ENCODE results near the gene PHLDA3. TPM values are rescaled to one million over a fixed set of nuclear protein-coding genes. Genes with fewer than 3 reads are reported as not detected.

The PHLDA3 gene
- total and polyA plus RNA-seq, 2 donors from 2014 or later, result 25.6 to 27.3 TPM

DNA sequence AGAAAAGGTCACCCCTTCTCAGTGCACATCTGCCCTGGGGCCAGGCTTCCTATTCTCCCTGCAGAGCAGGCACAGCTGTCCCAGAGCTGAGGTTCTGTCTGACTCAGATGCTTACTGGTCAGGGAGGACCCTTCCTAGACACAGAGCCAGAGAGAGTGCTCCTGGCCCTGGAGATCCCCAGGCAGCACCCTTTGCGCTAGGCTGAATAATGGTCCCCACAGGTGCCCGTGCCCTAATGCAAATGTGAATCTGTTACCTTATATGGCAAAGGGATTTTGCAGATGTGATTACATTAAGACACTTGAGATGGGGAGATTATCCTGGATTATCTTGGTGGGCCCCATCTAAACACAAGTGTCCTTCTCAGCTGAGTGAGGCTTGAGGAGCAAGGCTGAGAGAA lies 44.8 kb downstream of the PHLDA3 start:
- H3K9me3 ChIP-seq (ENCODE audit: control insufficient read depth in 2 of 3, insufficient read depth in 1 of 3, low read length in 3 of 3), result no peaks in the 10 kb centered on the region
- no peak for DNase-seq
- FAIRE-seq, result no peak
- H3K4me3 ChIP-seq (ENCODE audit: low read length in 3 of 3), result no peak overlapping the region
- H3K27me3 ChIP-seq (ENCODE audit: control insufficient read depth, insufficient read depth, low read length), result no peaks in the 10 kb centered on the region
- H3K9ac ChIP-seq (ENCODE audit: low read length in 3 of 3), result no peak overlapping the region
- no peaks in the 10 kb centered on the region for H3K36me3 ChIP-seq (ENCODE audit: control insufficient read depth in 2 of 3, insufficient read depth in 3 of 3, low read length in 3 of 3)
- TF ChIP-seq, protein P1, sequence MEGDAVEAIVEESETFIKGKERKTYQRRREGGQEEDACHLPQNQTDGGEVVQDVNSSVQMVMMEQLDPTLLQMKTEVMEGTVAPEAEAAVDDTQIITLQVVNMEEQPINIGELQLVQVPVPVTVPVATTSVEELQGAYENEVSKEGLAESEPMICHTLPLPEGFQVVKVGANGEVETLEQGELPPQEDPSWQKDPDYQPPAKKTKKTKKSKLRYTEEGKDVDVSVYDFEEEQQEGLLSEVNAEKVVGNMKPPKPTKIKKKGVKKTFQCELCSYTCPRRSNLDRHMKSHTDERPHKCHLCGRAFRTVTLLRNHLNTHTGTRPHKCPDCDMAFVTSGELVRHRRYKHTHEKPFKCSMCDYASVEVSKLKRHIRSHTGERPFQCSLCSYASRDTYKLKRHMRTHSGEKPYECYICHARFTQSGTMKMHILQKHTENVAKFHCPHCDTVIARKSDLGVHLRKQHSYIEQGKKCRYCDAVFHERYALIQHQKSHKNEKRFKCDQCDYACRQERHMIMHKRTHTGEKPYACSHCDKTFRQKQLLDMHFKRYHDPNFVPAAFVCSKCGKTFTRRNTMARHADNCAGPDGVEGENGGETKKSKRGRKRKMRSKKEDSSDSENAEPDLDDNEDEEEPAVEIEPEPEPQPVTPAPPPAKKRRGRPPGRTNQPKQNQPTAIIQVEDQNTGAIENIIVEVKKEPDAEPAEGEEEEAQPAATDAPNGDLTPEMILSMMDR (IDR thresholded peaks at IDR 0.05; ENCODE audit: borderline replicate concordance, extremely low read depth, insufficient read depth), result no peak
- no peaks in the 10 kb centered on the region for H3K4me1 ChIP-seq (ENCODE audit: control insufficient read depth in 2 of 3, insufficient read depth in 2 of 3, low read depth in 1 of 3, low read length in 3 of 3)
- intact Hi-C loops (cut with DNase I), result no loop called here
- no peak overlapping the region for H3K27ac ChIP-seq (ENCODE audit: low read depth in 2 of 2, low read length in 2 of 2)

DNA sequence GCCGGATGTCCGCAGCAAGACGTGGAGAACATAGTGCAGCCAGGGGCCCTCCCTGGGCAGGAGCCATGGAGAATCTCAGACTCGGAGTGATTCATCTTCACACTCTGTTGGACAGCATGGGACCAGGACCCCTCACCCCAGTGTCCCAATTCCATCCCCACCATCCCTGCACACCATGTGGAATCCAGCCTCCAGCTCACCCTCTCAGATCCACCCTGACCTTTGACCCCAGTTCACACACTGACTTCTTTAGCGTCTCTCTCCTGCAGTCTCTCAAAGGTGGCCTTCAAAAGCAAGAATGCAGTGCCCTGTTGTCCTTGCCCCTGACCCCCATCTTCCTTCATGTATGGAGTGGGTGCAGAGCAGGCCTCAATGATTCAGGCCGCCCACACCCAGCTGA lies 45.3 kb downstream of the PHLDA3 start:
- FAIRE-seq (no peak), DNase-seq (no peak)
- H3K36me3 ChIP-seq (ENCODE audit: control insufficient read depth in 2 of 3, insufficient read depth in 3 of 3, low read length in 3 of 3), result no peaks in the 10 kb centered on the region
- intact Hi-C loops (cut with DNase I), result no loop called here
- TF ChIP-seq, protein P1 (IDR thresholded peaks at IDR 0.05; ENCODE audit: borderline replicate concordance, extremely low read depth, insufficient read depth), result no peak
- no peaks in the 10 kb centered on the region for H3K4me1 ChIP-seq (ENCODE audit: control insufficient read depth in 2 of 3, insufficient read depth in 2 of 3, low read depth in 1 of 3, low read length in 3 of 3)
- H3K9ac ChIP-seq (ENCODE audit: low read length in 3 of 3), result no peak overlapping the region
- no peak overlapping the region for H3K27ac ChIP-seq (ENCODE audit: low read depth in 2 of 2, low read length in 2 of 2)
- H3K27me3 ChIP-seq (ENCODE audit: control insufficient read depth, insufficient read depth, low read length), result no peaks in the 10 kb centered on the region
- no peak overlapping the region for H3K4me3 ChIP-seq (ENCODE audit: low read length in 3 of 3)
- H3K9me3 ChIP-seq (ENCODE audit: control insufficient read depth in 2 of 3, insufficient read depth in 1 of 3, low read length in 3 of 3), result no peaks in the 10 kb centered on the region

- FAIRE-seq (no peak), DNase-seq (no peak)
- Histone ChIP-seq H3K36me3 (ENCODE audit: control insufficient read depth in 2 of 3, insufficient read depth in 3 of 3, low read length in 3 of 3) (no peaks in the 10 kb centered on the region), H3K9me3 (ENCODE audit: control insufficient read depth in 2 of 3, insufficient read depth in 1 of 3, low read length in 3 of 3) (no peaks in the 10 kb centered on the region), H3K27ac (ENCODE audit: low read depth in 2 of 2, low read length in 2 of 2) (no peak overlapping the region), H3K9ac (ENCODE audit: low read length in 3 of 3) (no peak overlapping the region), H3K4me1 (ENCODE audit: control insufficient read depth in 2 of 3, insufficient read depth in 2 of 3, low read depth in 1 of 3, low read length in 3 of 3) (no peaks in the 10 kb centered on the region), H3K4me3 (ENCODE audit: low read length in 3 of 3) (no peak overlapping the region), H3K27me3 (ENCODE audit: control insufficient read depth, insufficient read depth, low read length) (no peaks in the 10 kb centered on the region)
- TF ChIP-seq, protein P1 (IDR thresholded peaks at IDR 0.05; ENCODE audit: borderline replicate concordance, extremely low read depth, insufficient read depth), result no peak
- intact Hi-C loops (cut with DNase I), result no loop called here
These were observed 46.5 kb downstream of the PHLDA3 start for GRCh38 chr1:201422436-201423030.

DNA sequence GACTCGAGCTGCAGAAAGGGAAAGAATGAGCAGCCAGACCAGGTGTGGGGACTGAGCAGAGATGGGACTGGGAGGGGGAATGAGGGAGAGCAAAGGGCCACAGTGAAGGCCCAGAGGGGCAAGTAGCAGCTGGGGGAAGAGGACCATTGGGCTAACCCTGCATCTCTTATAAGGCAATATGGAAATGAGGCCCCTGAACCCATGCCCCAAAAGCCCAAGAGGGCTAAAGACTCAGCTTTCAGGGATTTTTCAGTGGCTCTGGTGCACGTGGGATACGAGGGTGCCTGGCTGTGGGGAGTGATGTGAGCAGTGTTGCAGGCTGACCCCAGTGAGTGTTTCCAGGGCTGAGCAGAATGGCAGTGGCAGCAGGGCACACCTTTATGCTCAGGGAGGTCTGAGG lies 47.0 kb downstream of the PHLDA3 start:
- Histone ChIP-seq H3K4me1 (ENCODE audit: control insufficient read depth in 2 of 3, insufficient read depth in 2 of 3, low read depth in 1 of 3, low read length in 3 of 3) (no peaks in the 10 kb centered on the region), H3K27me3 (ENCODE audit: control insufficient read depth, insufficient read depth, low read length) (no peaks in the 10 kb centered on the region), H3K27ac (ENCODE audit: low read depth in 2 of 2, low read length in 2 of 2) (no peak overlapping the region), H3K36me3 (ENCODE audit: control insufficient read depth in 2 of 3, insufficient read depth in 3 of 3, low read length in 3 of 3) (no peaks in the 10 kb centered on the region), H3K9ac (ENCODE audit: low read length in 3 of 3) (no peak overlapping the region), H3K9me3 (ENCODE audit: control insufficient read depth in 2 of 3, insufficient read depth in 1 of 3, low read length in 3 of 3) (no peaks in the 10 kb centered on the region), H3K4me3 (ENCODE audit: low read length in 3 of 3) (no peak overlapping the region)
- FAIRE-seq, result no peak
- intact Hi-C loops (cut with DNase I), result no loop called here
- TF ChIP-seq, protein P1 (IDR thresholded peaks at IDR 0.05; ENCODE audit: borderline replicate concordance, extremely low read depth, insufficient read depth), result no peak
- DNase-seq, result no peak
